NCI-H82 treated with DMSO at 0.1 percent for 48 hours (cell line): ENCODE measurements around the gene TMEM178B.
"Not testable (repeated sequence)": the region's sequence is repeated elsewhere in the genome, so short reads cannot be mapped to it uniquely, and the experiment has no call there.

ENCODE experiments used
- DNase-seq: peaks from one replicate; lab custom pipeline; 2025; ENCODE audit not compliant: unreplicated experiment; lab: John Stamatoyannopoulos, UW

TMEM178B gene

DNA sequence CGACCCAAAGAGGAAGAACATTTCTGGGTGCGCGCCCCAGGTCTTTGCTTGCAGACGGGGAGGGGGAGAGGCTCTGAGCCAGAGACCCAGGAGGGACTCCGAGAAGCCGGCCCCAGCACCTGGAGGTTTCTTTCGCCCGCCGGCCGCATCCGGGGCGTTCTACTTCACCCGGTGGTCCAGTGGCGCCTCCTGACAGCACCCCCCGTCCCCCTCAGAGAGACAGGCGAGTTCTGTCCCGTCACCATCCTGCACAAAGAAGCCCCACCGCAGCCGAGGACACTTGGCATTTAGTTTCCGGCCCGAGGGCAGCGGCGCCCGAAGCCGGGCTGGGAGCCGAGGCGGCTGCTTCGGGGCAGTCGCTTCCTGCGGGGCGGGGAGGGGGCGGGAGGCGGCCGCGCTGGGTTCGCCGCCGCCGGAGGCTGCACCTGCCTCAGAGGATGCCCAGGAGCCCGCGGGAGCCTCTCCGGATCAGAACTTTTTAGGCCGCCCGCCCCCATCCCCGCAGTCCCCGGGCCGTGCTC, at the start of gene TMEM178B:
Gene TMEM178B (plus strand): TSS at position 424 of the 521 bp plus-strand sequence.
- no peak for DNase-seq

DNA sequence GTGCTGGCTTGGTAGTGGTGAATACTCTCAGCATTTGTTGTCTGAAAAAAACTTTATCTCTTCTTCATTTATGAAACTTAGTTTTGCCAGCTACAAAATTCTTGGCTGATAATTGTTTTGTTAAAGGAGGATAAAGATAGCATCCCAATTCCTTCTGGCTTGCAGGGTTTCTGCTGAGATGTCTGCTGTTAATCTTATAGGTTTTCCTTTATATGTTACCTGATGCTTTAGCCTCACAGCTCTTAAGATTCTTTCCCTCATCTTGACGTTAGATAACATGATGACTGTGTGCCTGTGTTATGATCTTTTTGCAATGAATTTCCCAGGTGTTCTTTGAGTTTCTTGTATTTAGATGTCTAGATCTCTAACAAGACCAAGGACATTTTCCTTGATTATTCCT, 49.2 kb upstream of the TMEM178B start:
- DNase-seq = no peak

DNA sequence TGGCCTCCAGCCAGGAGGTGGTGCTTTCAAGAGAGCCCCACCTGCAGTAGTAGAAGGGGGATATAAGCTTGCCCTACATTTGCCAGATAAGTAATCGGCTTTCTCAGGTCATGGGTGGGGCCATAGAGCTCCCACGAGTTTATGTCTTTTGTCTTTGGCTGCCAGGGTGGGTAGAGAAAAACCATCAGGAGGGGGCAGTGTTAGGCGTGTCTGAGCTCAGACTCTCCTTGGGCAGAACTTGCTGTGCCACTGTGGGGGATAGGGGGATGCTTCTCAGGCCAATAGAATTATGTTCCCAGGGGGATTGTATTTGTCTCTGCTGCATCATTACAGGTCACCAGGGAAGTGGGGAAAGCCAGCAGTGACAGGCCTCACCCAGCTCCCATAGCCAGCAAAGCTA, 46.8 kb upstream of the TMEM178B start:
- peak; percentile 46 for DNase-seq

DNA sequence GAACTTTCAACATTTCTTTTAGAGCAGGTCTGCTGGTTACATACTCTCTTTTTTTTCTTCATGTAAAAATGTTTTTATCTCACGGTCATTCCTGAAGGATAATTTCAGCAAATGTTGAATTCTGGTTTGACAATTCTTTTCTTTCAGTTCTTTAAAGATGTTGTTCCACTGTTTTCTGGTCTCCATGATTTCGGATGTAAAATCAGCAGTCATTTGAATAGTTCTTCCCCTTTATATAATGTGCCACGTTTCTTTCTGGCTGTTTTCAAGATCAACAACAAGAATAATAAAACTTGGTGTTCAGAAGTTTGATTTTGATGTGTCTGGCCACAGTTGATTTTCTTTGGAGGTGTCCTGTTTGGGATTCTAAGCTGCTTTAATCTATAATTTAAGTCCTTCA, 45.1 kb upstream of the TMEM178B start:
- DNase-seq = no peak

DNA sequence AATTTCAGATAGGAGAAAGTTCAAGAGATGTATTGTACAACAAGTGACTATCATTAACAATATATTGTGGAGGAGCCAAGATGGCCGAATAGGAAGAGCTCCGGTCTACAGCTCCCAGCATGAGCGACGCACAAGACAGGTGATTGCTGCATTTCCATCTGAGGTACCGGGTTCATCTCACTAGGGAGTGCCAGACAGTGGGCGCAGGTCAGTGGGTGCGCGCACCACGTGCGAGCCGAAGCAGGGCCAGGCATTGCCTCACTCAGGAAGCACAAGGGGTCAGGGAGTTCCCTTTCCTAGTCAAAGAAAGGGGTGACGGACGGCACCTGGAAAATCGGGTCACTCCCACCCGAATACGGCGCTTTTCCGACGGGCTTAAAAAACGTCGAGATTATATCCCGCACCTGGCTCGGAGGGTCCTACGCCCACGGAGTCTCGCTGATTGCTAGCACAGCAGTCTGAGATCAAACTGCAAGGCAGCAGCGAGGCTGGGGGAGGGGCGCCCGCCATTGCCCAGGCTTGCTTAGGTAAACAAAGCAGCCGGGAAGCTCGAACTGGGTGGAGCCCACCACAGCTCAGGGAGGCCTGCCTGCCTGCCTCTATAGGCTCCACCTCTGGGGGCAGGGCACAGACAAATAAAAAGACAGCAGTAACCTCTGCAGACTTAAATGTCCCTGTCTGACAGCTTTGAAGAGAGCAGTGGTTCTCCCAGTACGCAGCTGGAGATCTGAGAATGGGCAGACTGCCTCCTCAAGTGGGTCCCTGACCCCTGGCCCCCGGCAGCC, 41.1 kb upstream of the TMEM178B start:
- DNase-seq = not testable (repeated sequence)

DNA sequence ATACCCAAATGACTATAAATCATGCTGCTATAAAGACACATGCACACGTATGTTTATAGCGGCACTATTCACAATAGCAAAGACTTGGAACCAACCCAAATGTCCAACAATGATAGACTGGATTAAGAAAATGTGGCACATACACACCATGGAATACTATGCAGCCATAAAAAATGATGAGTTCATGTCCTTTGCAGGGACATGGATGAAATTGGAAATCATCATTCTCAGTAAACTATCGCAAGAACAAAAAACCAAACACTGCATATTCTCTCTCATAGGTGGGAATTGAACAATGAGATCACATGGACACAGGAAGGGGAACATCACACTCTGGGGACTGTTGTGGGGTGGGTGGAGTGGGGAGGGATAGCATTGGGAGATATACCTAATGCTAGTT, 35.8 kb upstream of the TMEM178B start:
- not testable (repeated sequence) for DNase-seq

DNA sequence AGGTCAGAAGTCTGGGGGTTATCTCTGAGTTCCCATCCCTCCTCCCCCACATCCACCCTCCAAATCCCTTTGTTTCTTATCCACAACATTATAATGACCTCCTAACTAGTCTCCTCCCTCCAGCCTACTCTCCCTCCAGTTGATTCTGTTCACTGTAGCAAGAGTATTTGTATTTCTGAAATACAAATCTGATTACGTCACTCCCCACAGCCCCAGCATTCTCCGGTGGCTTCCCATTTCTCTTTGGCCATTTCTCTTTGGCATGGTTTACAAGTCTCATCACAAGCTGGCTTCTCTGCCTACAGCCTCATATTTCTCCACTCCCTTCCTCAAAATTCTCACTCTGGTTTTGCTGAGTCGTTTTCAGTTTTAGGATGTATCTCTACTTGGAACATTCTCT, 34.5 kb upstream of the TMEM178B start:
- DNase-seq = no peak

DNA sequence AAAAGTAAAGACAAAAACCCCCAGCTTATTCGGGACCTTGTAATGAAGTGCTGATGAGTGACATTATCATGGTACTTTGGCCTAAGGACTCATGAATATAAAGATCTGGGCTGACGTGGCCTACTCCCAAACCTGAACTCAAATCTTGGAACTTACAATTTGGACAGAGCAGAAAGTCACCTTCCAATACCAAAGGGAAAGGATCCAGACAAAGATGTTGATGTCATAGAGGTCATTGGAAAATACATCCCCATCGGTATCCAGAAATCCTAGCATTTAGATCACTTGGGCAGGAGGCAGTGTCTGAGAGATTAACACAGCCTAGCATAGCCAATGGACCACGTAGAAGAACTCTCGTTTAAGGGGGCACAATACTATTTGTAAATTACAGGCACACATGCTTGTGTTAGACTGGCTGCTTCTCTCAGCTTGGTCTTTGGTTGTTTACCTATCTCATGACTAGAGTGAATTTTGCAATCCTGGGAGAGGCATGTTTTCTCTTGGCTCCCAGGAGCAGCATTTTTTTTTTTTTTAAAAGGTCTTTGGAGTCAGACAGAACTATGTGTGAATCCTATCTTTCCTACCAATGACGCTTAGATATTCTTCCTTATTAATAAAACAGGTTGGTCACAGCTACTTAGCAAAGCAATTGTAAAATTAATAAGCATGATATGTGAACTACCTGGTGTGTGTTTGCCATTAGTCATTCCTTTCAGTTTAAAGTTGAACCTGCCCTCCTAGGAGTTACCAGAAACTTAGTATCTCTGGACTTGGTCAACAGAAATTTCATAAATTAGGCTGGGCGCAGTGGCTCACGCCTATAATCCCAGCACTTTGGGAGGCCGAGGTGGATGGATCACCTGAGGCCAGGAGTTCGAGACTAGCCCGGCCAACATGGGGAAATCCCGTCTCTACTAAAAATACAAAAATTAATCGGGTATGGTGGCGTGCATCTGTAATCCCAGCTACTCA, 31.4 kb upstream of the TMEM178B start:
- no peak for DNase-seq

DNA sequence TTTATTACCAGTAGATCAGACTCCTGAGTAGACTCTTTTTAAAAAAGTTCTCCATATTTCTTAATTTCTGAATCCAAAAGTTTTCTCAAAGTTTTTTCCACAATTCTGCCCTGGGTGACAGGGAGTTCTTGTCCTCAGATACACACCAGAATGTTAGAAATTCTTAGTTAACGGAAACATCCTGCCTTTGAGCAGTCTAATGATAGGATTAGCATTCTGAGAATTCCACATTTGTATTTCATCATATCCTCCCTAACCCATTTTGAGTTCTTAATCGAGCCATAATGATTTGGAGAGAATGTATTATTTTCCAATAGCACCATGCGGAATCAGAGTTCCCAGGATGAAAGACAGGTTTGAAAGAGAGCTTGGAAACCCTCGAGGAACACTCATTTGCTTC, 30.2 kb upstream of the TMEM178B start:
- no peak for DNase-seq

DNA sequence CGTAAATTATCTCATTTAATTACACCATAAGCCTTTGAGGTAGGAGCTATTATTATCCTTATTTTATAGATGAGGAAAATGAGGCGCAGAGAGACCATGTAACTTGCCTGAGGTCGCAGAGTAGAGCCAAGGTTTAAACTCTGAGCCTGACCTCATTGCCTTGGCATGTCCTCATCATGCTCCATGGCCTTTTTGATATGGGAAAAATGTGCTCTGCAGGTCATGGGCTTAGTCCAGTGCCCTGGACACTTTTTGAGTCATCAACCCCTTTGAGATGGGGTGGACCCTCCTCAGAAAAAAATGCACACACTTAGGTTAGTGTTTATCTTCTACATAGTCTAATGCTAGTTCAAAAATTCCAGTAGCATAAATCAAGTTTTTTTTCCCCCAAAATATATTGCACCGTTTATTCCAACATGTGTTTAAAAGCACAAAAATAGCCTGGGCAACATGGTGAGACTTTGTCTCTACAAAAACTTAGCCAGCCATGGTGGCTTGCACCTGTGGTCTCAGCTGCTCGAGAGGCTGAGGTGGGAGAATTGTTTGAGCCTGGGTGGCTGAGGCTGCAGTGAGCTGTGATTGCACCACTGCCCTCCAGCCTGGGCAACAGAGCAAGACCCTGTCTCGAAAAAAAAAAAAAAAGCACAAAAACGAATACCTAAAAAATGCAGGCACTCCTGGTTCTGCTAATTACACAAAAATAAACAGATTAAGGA, 28.6 kb upstream of the TMEM178B start:
- no peak for DNase-seq

DNA sequence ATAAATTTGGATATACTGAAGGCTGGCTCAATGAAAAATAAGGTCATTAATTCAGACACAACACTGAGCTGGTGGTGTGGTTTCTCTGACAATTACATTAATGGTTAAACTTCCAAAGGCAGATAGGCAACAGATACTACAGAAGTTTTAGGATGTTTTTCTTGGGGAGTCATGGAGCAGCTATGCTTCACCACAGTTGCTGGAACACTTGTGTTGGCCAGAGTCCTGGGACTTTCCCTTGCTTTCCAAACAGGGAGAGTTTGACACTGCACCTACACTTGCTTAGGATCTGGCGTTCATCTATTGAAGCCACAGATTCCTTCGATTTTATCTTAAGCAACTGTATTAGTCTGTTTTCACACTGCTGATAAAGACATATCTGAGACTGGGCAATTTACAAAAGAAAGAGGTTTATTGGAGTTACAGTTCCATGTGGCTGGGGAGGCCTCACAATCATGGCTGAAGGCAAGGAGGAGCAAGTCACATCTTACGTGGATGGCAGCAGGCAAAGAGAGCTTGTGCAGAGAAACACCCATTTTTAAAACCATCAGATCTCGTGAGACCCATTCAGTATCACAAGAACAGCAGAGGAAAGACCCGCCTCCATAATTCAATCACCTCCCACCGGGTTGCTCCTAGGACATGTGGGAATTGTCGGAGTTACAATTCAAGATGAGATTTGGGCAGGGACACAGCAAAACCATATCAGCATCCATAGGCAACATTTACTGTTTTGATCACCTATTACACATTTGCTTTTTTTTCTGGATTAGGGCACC, 27.8 kb upstream of the TMEM178B start:
- DNase-seq = no peak

DNA sequence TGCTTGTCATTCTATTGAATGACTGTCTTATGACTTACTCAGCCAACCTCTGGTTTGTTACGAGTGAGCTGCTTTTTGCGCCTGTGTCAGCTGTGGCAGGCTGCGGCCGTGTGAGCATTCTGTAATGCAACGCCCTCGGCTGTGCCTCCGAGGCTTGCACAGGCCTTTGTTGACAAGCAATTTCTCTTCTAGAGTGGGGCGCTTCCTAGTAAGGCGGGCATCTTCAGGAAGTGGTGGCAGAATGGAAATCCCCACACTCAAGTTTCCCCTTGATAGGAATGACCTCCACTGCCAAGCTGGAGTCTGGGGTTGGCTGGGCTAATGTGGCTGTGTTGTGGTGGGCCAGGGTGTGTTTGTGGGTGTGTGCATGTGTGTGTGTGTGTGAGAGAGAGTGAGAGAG, 20.2 kb upstream of the TMEM178B start:
- no peak for DNase-seq

DNA sequence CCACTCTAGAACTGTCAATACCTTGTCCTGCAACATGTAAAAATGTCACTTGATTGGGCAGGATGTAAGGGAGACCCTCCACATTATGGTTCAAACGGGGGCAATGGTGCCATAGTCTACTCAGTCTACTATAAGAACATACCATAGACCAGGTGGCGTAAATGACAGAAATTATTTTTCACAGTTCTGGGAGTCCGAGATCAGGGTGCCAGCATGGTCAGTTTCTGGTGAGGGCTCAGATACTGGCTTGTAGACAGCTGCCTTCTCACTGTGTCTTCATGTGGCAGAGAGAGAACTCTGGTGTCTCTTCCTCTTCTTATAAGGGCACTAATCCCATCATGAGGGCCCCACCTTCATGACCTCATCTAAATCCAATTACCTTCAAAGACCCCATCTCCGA, 18.7 kb upstream of the TMEM178B start:
- no peak for DNase-seq

DNA sequence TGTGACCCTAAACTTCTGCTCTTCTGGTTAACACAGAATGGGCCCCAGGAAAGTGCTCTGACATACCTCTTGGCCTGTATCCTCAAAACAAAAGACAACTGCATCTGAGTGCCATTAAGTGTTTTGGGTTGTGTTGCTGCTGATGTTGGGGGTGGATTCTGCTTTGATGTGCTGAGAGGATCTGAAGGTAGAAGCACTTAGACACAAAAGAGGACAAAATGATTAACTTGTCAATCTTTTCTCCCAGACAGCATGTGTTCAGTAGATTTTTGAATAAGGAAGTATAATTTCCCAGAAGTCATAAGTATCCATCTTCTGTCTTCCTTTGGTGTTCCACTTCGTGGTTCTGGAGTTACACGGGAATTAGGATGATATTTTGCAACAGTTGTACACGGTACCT, 16.1 kb upstream of the TMEM178B start:
- DNase-seq = no peak

DNA sequence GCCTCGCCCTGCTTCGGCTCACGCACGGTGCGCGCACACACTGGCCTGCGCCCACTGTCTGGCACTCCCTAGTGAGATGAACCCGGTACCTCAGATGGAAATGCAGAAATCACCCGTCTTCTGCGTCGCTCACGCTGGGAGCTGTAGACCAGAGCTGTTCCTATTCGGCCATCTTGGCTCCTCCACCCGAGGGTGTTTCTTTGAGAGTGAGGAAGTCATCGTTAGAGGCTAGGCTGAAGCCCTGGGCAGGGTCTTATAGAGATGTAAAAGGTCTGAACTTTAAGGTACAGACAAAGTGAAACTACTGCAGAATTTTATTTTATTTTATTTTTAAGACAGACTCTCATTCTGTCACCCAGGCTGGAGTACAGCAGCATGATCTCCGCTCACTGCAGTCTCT, 6.0 kb upstream of the TMEM178B start:
- DNase-seq = not testable (repeated sequence)

DNA sequence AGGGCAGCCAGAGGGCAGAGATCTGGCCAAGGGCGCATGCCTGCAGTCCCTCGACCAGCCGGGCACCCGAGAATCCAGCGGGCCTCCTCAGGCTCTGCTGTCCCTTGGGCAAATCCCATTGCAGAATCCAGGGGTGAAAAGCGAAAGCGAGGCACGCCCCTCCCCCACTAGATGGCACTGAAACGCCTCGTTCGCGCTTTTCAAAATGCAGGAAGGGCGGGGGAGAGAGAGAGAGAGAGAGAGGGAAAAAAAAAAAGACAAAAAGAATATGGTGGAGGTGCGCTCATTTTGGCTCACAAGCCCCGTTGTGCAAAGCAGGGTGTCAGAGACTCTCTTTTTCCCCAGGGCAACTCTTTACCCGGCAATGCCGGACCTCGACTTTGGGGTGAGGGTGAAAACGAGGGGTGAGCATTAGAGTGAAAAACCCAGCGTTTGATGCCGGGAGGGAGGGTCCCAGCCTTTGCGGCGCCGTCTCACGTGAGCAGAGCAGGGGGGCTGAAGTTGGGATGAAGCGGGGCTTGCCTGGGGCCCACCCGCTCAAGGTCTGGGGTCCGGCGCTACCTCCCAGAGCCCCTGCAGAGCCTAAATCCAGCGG, 2.5 kb upstream of the TMEM178B start:
- DNase-seq = peak; percentile 3

DNA sequence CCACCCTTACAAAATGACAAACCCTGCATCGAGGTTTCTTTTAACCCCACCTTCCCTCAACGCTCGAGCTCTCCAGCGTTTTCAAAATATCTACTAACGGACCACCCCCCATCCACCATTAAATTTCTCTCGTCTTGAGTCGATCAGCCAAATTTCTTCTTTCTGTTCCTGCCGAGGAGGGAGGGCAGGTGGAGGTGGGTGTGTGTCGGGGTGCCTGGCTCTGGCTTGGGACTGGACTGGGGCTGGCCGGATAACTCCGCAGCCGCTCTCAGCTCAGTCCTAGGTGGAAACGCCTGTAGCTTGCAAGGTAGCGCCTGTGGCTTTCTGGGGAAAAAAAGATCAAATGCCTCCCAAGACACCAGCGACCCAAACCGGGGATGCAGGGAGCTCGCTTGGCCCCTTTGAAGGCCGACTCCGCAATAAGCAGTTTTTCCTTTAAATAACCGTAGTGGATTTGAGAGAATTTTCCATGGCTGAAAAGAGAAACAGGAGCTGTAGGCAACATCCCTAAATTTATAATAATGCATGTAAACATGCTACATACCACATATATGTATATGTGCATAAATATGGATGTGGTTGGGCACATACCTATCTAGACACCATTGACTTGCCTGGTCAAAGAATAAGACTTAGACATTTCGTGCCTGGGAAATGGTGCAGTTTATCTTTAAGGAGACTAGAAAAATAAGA, 1.9 kb upstream of the TMEM178B start:
- DNase-seq = no peak

DNA sequence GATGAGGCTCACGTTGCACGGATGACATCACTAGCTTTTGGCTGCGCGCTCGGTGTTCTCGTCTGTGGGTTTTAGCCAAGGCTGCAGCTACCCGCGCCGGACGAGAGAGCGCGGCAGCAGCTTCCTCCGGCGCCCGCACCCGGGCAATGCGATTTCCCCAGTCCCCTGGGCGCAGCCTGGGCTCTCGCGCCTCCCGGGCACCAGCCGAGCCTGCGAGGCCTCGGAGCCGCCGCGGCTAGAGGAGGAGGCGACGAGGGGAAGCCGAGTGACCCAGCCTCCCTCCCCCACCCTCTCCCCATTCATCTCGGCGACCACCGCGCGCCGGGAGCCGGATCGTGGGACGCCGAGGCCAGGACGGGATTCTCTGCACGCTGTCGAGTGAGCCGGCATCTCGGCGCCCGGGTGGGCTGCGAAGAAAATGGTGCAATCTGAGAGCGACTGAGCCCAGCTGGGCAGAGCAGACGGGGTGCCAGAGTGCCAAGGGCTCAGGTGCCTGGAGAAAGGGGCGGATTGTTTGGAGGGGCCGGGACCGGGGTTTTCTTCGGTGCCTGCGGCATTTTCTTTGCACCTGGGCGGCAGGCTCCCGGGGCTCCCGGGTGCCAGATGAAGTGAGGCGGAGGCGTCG, 1.2 kb upstream of the TMEM178B start:
- DNase-seq = no peak

DNA sequence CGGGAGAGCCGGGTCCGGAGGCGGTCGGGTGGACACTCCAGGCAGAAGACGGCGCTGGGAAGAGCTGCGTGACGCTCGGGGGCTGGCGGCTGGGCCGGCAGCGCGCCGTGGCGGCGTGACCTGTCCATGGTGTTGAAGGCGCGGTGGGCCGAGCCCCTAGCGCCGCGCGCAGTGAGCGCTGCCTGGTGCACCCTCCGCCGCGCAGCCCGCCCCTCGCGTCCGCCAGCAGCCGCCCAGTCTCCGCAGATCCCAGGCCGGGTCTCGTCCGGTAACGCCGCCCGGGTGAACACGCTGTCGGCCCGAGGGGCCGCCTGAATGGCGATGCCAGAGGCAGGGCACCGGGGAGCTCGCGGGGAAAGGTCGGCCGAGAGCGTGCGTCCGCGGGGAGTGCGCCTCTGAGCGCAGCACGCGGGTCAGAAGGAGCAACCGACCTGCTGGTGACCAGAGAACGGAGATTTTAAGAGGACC, 657 bp upstream of the TMEM178B start:
- DNase-seq = no peak
